Endothelial cell of umbilical vein (primary cell): ENCODE measurements around the gene AKAP8. TPM values are rescaled to one million over a fixed set of nuclear protein-coding genes. Genes with fewer than 3 reads are reported as not detected.

Experiments
- BruUV-seq: library from RNA; stranded (reverse); fragments of 400-500 nt; replicated peaks from 2 replicates; lab custom pipeline; 2021; lab: Mats Ljungman, UMichigan
- CTCF ChIA-PET: fragments of 300-600, 350-600 bp; sonication (Branson Sonifier 250); formaldehyde crosslinking; loops from one replicate; lab custom pipeline; 2021; ENCODE audit warnings: antibody characterized with exemption, inconsistent platforms; lab: Charles Lee
- POLR2A ChIA-PET: fragments of 300-600, 350-600 bp; sonication (Branson Sonifier 250); formaldehyde crosslinking; loops from one replicate; lab custom pipeline; 2021; ENCODE audit warnings: antibody characterized with exemption, inconsistent platforms; lab: Charles Lee
- DNase-seq: peaks from one replicate; pipeline ENCODE4 v3.0.0-alpha.2; 2011; ENCODE audit warnings: low read depth, low spot score
- FAIRE-seq: peaks from 2 replicates; lab custom pipeline; 2011; peaks lifted over from hg19 to GRCh38; lab: Jason Lieb, UNC
- H2AFZ ChIP-seq: 2 replicates; pipeline ENCODE4 v1.6.0; 2012; ENCODE audit warnings: low read depth, low read length, control low read depth, inconsistent platforms
- H3K27ac ChIP-seq: 2 replicates; pipeline ENCODE4 v1.5.1; 2011; ENCODE audit warnings: low read depth, mild to moderate bottlenecking, control low read depth, low read length, moderate library complexity; ENCODE audit not compliant: insufficient read depth
- H3K27me3 ChIP-seq, 2 experiments: 2 replicates each; pipeline versions ENCODE4 v1.6.0 to v1.6.1; 2011; ENCODE audit warnings: low read length in 2 of 2, mixed read lengths in 1 of 2; ENCODE audit not compliant: control insufficient read depth in 2 of 2, insufficient read depth in 2 of 2
- H3K36me3 ChIP-seq, 2 experiments: 2 replicates in 1 of 2; 3 replicates in 1 of 2; pipeline ENCODE4 v1.5.1; 2011; ENCODE audit warnings: low read length in 2 of 2, mild to moderate bottlenecking in 1 of 2, moderate library complexity in 1 of 2; ENCODE audit not compliant: control insufficient read depth in 2 of 2, insufficient read depth in 2 of 2; ENCODE audit errors: extremely low read depth in 1 of 2
- H3K4me1 ChIP-seq: 3 replicates; pipeline ENCODE4 v1.5.1; 2011; ENCODE audit warnings: mild to moderate bottlenecking, low read length; ENCODE audit not compliant: control insufficient read depth, insufficient read depth; ENCODE audit errors: extremely low read depth
- H3K4me2 ChIP-seq: 2 replicates; pipeline ENCODE4 v1.6.1; 2011; ENCODE audit warnings: low read length, control low read depth, mixed read lengths; ENCODE audit not compliant: insufficient read depth
- H3K4me3 ChIP-seq, 3 experiments: fragments of 200-600 bp in 1 of 3; sonication (generic), shearing (Covaris generic) in 1 of 3; replicated peaks in 1 of 3; 2 replicates each; pipeline ENCODE4 v1.5.1; 2011 to 2016; ENCODE audit warnings: control low read depth in 3 of 3, low read length in 3 of 3, mild to moderate bottlenecking in 2 of 3, inconsistent platforms in 1 of 3, low read depth in 1 of 3, moderate library complexity in 1 of 3; ENCODE audit not compliant: insufficient read depth in 1 of 3
- H3K79me2 ChIP-seq: 2 replicates; pipeline ENCODE4 v1.6.0; 2012; ENCODE audit warnings: low read length, inconsistent platforms; ENCODE audit not compliant: control insufficient read depth, insufficient read depth
- H3K9ac ChIP-seq: replicated peaks from 2 replicates; pipeline ENCODE3; 2011; ENCODE audit warnings: low read length, control low read depth; ENCODE audit not compliant: insufficient read depth; ENCODE audit errors: extremely low read depth
- H3K9me1 ChIP-seq: replicated peaks from 3 replicates; pipeline ENCODE4 v1.6.0; 2011; ENCODE audit warnings: mild to moderate bottlenecking, low read length; ENCODE audit not compliant: control insufficient read depth, insufficient read depth; ENCODE audit errors: extremely low read depth
- H3K9me3 ChIP-seq: replicated peaks from 2 replicates; pipeline ENCODE4 v1.5.1; 2012; ENCODE audit warnings: low read length, inconsistent platforms; ENCODE audit not compliant: control insufficient read depth, insufficient read depth
- H4K20me1 ChIP-seq: replicated peaks from 2 replicates; pipeline ENCODE3; 2011; ENCODE audit warnings: mild to moderate bottlenecking, low read length; ENCODE audit not compliant: control insufficient read depth, insufficient read depth; ENCODE audit errors: extremely low read depth
- CTCF ChIP-seq, 2 donors: IDR thresholded peaks; 1 replicate in 1 of 2; 2 replicates in 1 of 2; pipeline ENCODE4 v1.5.1; 2011; ENCODE audit warnings: low read length in 2 of 2, mild to moderate bottlenecking in 2 of 2, moderate library complexity in 2 of 2, control low read depth in 1 of 2, inconsistent platforms in 1 of 2, low read depth in 1 of 2; ENCODE audit not compliant: insufficient read depth in 1 of 2; ENCODE audit errors: extremely low read depth in 1 of 2
- EZH2 ChIP-seq: IDR thresholded peaks from 2 replicates; pipeline ENCODE4 v1.6.1; 2012; ENCODE audit warnings: borderline replicate concordance, low read depth, mild to moderate bottlenecking, moderate library complexity, low read length, inconsistent platforms; ENCODE audit not compliant: severe bottlenecking
- FOS ChIP-seq: IDR thresholded peaks from 2 replicates; pipeline ENCODE4 v1.6.1; 2011; ENCODE audit warnings: mild to moderate bottlenecking, low read length, moderate library complexity, borderline replicate concordance; ENCODE audit not compliant: insufficient read depth
- GATA2 ChIP-seq: IDR thresholded peaks from 2 replicates; pipeline ENCODE4 v1.7.0; 2011; ENCODE audit warnings: low read depth, mild to moderate bottlenecking, moderate library complexity, mixed read lengths, low read length; ENCODE audit not compliant: insufficient read length, insufficient read depth
- JUN ChIP-seq: IDR thresholded peaks from 2 replicates; pipeline ENCODE4 v1.6.1; 2011; ENCODE audit warnings: borderline replicate concordance, low read depth; ENCODE audit not compliant: insufficient read length, insufficient read depth
- MYC ChIP-seq: IDR thresholded peaks from one replicate; pipeline ENCODE4 v1.6.1; 2011; ENCODE audit warnings: mild to moderate bottlenecking, low read depth, low read length
- POLR2A ChIP-seq: IDR thresholded peaks from 2 replicates; pipeline ENCODE4 v1.6.1; 2012; ENCODE audit warnings: low read depth, mild to moderate bottlenecking, control low read depth, low read length
- POLR2AphosphoS5 ChIP-seq: IDR thresholded peaks from 2 replicates; pipeline ENCODE4 v1.6.1; 2012; ENCODE audit warnings: low read depth, mild to moderate bottlenecking, control low read depth, low read length, moderate library complexity; ENCODE audit not compliant: insufficient read depth
- dilution Hi-C: fragments of 300-500 bp; cut with MboI; formaldehyde crosslinking; loops from one replicate; pipeline ENCODE4 v1.15.0; 2019; ENCODE audit warnings: low sequenced_read_pairs; ENCODE audit not compliant: extremely low pct_ligation_motif_present
- intact Hi-C: fragments of 100-400 bp; cut with micrococcal nuclease; formaldehyde crosslinking; loops from one replicate; pipeline ENCODE4 v1.10.0; 2022
- polyA plus RNA-seq, 4 experiments: library from polyadenylated mRNA; depleted of rRNA in 3 of 4; stranded (reverse) in 3 of 4; unstranded in 1 of 4; fragments of >200 nt; gene quantifications; 2 replicates each; pipeline versions ENCODE4 v1.2.1 to v1.2.3, GENCODE V29; 2011 to 2012; ENCODE audit warnings: missing spikeins in 1 of 4
- total RNA-seq: library from RNA; stranded (reverse); gene quantifications from 2 replicates; pipeline ENCODE4 v1.2.3, GENCODE V29; 2021
- TF ChIP-seq, protein P1 (sequence below): IDR thresholded peaks from 2 replicates; pipeline ENCODE4 v1.6.1; 2011; ENCODE audit not compliant: insufficient read depth, insufficient read length

AKAP8 gene
- total and polyA plus RNA-seq, 2 donors (not counting 3 experiments of a cell fraction or from before 2014, with no cell fraction given), result 16.4 to 44.1 TPM

DNA sequence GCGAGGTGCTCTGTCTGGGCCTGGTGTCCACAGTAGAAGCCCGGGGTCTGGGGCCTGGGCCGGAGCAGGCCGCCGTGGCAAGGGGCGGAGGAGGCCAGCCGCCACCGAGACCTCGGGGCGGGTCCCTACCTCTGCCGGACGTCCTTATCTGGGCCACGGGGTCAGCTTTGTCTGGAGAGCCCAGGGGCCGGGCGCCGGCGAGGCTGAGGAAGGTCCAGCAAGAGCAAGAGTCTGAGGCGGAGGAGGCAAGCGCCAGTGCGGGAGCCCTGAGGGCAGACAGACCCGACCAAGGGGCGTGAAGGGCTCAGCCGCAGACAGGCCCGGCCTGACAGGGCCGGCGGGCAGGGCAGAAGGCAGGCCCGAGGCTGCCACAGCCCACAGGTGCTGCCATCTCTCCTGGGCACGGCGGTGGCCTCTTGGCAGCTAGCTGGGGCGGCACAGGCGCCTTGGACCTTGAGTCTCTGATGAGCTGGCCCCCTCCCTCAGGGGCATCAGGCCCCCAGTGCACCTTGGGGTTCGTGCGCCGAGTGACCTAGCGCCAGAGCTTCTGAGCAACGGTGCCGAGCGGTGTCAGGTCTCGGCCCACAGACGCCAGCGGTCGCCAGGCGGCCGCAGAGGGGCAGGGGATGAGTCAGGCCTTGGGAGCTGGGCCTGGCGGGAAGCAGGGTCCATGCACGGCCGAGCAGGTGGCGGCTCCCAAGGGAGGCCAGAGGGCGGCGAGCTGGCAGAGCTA lies 19.1 kb upstream of the AKAP8 start:
- peaks cover 14 to 66% of the 10 kb centered on the region in 2 experiments for H3K36me3 ChIP-seq
- no peaks in the 10 kb centered on the region for H3K9me3 ChIP-seq
- DNase-seq (no peak), FAIRE-seq (no peak)
- peaks cover 19% of the 10 kb centered on the region for H3K79me2 ChIP-seq
- no peaks in the 10 kb centered on the region for H3K27me3 ChIP-seq
- TF ChIP-seq POLR2A (no peak), FOS (no peak), CTCF (IDR thresholded peaks at IDR 0.05; ENCODE audit: extremely low read depth in 1 of 2, insufficient read depth in 1 of 2, low read depth in 1 of 2, low read length in 2 of 2) (no peak), MYC (no peak), JUN (no peak), EZH2 (no peak), GATA2 (no peak), POLR2AphosphoS5 (no peak)
- TF ChIP-seq, protein P1, sequence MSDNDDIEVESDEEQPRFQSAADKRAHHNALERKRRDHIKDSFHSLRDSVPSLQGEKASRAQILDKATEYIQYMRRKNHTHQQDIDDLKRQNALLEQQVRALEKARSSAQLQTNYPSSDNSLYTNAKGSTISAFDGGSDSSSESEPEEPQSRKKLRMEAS, result no peak
- ChIA-PET CTCF (no interaction called here), POLR2A (no interaction called here)
- no peaks in the 10 kb centered on the region for H3K9me1 ChIP-seq
- H4K20me1 ChIP-seq, result no peaks in the 10 kb centered on the region
- dilution Hi-C loops (no loop called here), intact Hi-C loops (no loop called here)
- H3K9ac ChIP-seq, result no peak overlapping the region
- no peak overlapping the region for H3K27ac ChIP-seq
- no peak overlapping the region for H3K4me2 ChIP-seq
- H3K4me1 ChIP-seq, result no peaks in the 10 kb centered on the region
- no TSS peak for BruUV-seq
- H3K4me3 ChIP-seq, result no peak overlapping the region
- no peak overlapping the region for H2AFZ ChIP-seq
